HCT116 (cell line): ENCODE data around the gene HHATL.
A peak's percentile ranks its signal among the peaks of the same experiment; 100 is the strongest.

Experiments used
- ATF3 ChIP-seq: IDR thresholded peaks from 2 replicates; pipeline ENCODE4 v1.6.1; 2012
- EZH2 ChIP-seq: fragments of 200-600 bp; sonication (generic); IDR thresholded peaks from 2 replicates; pipeline ENCODE4 v1.6.1; 2017; ENCODE audit warnings: antibody characterized with exemption, mixed run types
- EZH2phosphoT487 ChIP-seq: fragments of 200-600 bp; IDR thresholded peaks from 2 replicates; pipeline ENCODE4 v1.6.1; 2018; ENCODE audit warnings: antibody characterized with exemption, borderline replicate concordance
- MAX ChIP-seq: IDR thresholded peaks from 2 replicates; pipeline ENCODE4 v1.6.1; 2012
- POLR2A ChIP-seq: IDR thresholded peaks from 2 replicates; pipeline ENCODE4 v1.7.0; 2011; ENCODE audit warnings: borderline replicate concordance; ENCODE audit not compliant: insufficient read depth, insufficient read length; ENCODE audit errors: extremely low read depth
- POLR2AphosphoS5 ChIP-seq: IDR thresholded peaks from 2 replicates; pipeline ENCODE4 v1.6.1; 2011; ENCODE audit warnings: mild to moderate bottlenecking, low read depth, low read length, moderate library complexity
- RAD21 ChIP-seq: IDR thresholded peaks from 2 replicates; pipeline ENCODE4 v1.6.1; 2012; ENCODE audit warnings: low read depth, mild to moderate bottlenecking
- REST ChIP-seq: IDR thresholded peaks from 2 replicates; pipeline ENCODE4 v1.6.1; 2012; ENCODE audit warnings: low read depth
- SRF ChIP-seq: IDR thresholded peaks from 2 replicates; pipeline ENCODE4 v1.6.1; 2012; ENCODE audit warnings: low read depth
- YY1 ChIP-seq: IDR thresholded peaks from 2 replicates; pipeline ENCODE4 v1.6.1; 2011; ENCODE audit warnings: low read length, low read depth, moderate library complexity, mild to moderate bottlenecking; ENCODE audit not compliant: insufficient replicate concordance; ENCODE audit errors: extremely low read depth
- ZFX ChIP-seq: fragments of 450-650 bp; IDR thresholded peaks from 2 replicates; pipeline ENCODE4 v1.6.1; 2017
- ZNF274 ChIP-seq: fragments of 200-500 bp; sonication (Bioruptor generic); IDR thresholded peaks from 2 replicates; pipeline ENCODE4 v1.6.1; 2014; ENCODE audit warnings: mild to moderate bottlenecking, low read depth, low read length, inconsistent platforms
- TF ChIP-seq, protein P1 (sequence below), 3 experiments: fragments of 200-600 bp in 1 of 3; sonication (generic) in 1 of 3; IDR thresholded peaks in 2 of 3; conservative IDR thresholded peaks in 1 of 3; 2 replicates each; pipeline ENCODE4 v1.5.1; 2012 to 2017; ENCODE audit warnings: low read depth in 2 of 3, low read length in 2 of 3, antibody characterized with exemption in 1 of 3, borderline replicate concordance in 1 of 3, control low read depth in 1 of 3, mild to moderate bottlenecking in 1 of 3, mixed read lengths in 1 of 3, mixed run types in 1 of 3, moderate library complexity in 1 of 3; ENCODE audit not compliant: insufficient read depth in 1 of 3

GRCh38 chr3:42660898-42661297, 41.7 kb downstream of the HHATL start:
- no peak for TF ChIP-seq MAX
- TF ChIP-seq, protein P1, sequence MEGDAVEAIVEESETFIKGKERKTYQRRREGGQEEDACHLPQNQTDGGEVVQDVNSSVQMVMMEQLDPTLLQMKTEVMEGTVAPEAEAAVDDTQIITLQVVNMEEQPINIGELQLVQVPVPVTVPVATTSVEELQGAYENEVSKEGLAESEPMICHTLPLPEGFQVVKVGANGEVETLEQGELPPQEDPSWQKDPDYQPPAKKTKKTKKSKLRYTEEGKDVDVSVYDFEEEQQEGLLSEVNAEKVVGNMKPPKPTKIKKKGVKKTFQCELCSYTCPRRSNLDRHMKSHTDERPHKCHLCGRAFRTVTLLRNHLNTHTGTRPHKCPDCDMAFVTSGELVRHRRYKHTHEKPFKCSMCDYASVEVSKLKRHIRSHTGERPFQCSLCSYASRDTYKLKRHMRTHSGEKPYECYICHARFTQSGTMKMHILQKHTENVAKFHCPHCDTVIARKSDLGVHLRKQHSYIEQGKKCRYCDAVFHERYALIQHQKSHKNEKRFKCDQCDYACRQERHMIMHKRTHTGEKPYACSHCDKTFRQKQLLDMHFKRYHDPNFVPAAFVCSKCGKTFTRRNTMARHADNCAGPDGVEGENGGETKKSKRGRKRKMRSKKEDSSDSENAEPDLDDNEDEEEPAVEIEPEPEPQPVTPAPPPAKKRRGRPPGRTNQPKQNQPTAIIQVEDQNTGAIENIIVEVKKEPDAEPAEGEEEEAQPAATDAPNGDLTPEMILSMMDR (IDR thresholded peaks at IDR 0.05 in 2 of 3, conservative IDR thresholded peaks at IDR 0.05 in 1 of 3; ENCODE audit: borderline replicate concordance in 1 of 3, insufficient read depth in 1 of 3, low read depth in 2 of 3, low read length in 2 of 3): peak in 2 of 3 experiments; percentile 33 to 39; a peak in 3 of 6 replicates
- no peak for TF ChIP-seq ZFX
- no peak for TF ChIP-seq REST
- no peak for TF ChIP-seq ZNF274
- TF ChIP-seq POLR2A: no peak
- TF ChIP-seq RAD21: no peak
- no peak for TF ChIP-seq YY1
- TF ChIP-seq EZH2: no peak
- no peak for TF ChIP-seq EZH2phosphoT487
- no peak for TF ChIP-seq POLR2AphosphoS5
- TF ChIP-seq SRF: no peak
- no peak for TF ChIP-seq ATF3
